Stimulated activated CD4-positive, alpha-beta T cell treated with anti-CD3 and anti-CD28 coated beads, Interleukin-12 subunit alpha, Interleukin-12 subunit beta, amount 100 ng/mL, for 48 hours (primary cell): ENCODE data around the gene GAPDHS.
A peak's percentile ranks its signal among the peaks of the same experiment; 100 is the strongest.

Experiments
- DNase-seq, 3 donors: peaks; one replicate each; pipeline ENCODE4 v3.0.0-alpha.2; 2020; ENCODE audit warnings: low read depth in 2 of 3, low spot score in 1 of 3

The GAPDHS gene

DNA sequence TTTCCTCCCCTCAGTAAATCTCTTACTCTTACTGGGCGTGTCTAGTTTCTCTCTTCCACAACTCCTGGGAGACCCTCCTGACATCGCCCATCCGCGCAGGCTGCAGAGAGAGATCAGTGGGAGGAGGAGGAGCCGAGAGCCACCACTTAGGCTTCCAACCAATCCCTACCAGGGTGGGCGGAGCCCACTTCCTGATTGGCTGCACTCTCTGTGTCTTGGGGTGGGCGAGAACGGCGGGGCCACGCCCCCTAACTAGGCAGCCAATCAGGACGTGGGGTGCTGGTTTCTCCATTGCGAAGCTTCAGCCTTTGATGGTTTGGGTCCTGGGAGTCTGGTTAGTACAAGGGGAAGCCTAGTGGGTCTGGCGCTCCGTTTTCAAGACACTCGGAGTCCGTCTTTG is 52.6 kb downstream of the GAPDHS start, which contains the start of gene PMIS2:
PMIS2 (plus strand) TSS at position 326 of the 400 bp plus-strand sequence. CDS start 87 bp downstream, outside the sequence.
- peak in 1 of 3 donors; percentile 13 for DNase-seq

GRCh38 chr19:35587321-35587720 is 54.1 kb downstream of the GAPDHS start:
- DNase-seq, result no peak

DNA sequence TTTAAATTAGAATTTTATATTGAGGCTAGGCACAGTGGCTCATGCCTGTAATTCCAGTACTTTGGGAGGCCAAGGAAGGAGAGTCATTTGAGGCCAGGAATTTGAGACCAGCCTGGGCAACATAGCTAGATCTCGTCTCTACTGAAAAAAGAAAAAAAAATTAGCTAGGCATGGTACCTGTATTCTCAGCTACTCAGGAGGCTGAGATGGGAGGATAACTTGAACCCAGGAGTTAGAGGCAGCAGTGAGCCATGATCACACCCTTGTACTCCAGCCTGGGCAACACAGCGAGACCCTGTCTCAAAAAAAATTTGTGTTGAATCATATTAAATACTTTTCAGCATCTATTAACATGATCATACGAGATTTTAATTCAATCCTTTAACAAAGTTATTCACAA is 57.6 kb downstream of the GAPDHS start:
- no peak for DNase-seq

DNA sequence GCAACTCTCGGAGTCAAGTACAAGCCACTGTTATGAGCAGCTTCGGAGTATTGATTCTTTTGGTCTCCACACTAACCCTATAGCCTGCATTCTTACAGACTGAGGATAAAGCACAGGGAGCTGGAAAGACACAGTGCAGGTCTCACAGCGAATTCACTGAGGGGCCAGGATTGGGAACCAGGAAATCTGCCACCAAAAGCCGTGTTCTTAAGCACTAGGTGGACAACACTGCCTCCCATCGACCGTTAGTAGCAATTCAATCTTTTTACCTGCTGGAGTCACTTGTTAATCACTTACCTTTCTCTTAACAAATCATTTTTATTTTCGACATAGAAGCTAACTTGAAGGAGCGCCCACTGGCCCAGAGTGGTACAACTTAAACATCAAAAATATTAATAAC is 59.0 kb downstream of the GAPDHS start:
- DNase-seq, result no peak
